K562 (cell line): Measurements from ENCODE around the gene TGOLN2. TPM values are rescaled to one million over a fixed set of nuclear protein-coding genes. Genes with fewer than 3 reads are reported as not detected.

Source experiments
- ATF3 ChIP-seq, 2 experiments: fragments of 450-650 bp in 1 of 2; sonication (generic) in 1 of 2; formaldehyde crosslinking in 1 of 2; IDR thresholded peaks in 1 of 2; conservative IDR thresholded peaks in 1 of 2; 2 replicates each; pipeline versions ENCODE4 v1.6.1 to v1.8.1; 2016 to 2023; ENCODE audit warnings: mild to moderate bottlenecking in 2 of 2, moderate library complexity in 2 of 2, inconsistent platforms in 1 of 2, missing genetic modification reagents in 1 of 2
- CBFA2T3 ChIP-seq: fragments of 450-650 bp; IDR thresholded peaks from 2 replicates; pipeline ENCODE4 v1.6.1; 2017
- CBX3 ChIP-seq, 2 experiments: IDR thresholded peaks; 1 replicate in 1 of 2; 2 replicates in 1 of 2; pipeline ENCODE4 v1.6.1; 2012; ENCODE audit warnings: inconsistent platforms in 2 of 2, low read length in 2 of 2, borderline replicate concordance in 1 of 2, control low read depth in 1 of 2
- CC2D1A ChIP-seq: fragments of 450-650 bp; IDR thresholded peaks from 2 replicates; pipeline ENCODE4 v1.6.1; 2017; ENCODE audit warnings: mild to moderate bottlenecking
- GTF2A2 ChIP-seq: IDR thresholded peaks from 2 replicates; pipeline ENCODE4 v1.6.1; 2016; ENCODE audit warnings: mild to moderate bottlenecking, missing genetic modification characterization, missing compliant biosample characterization
- HLTF ChIP-seq: fragments of 450-650 bp; IDR thresholded peaks from 2 replicates; pipeline ENCODE4 v1.6.1; 2016
- KAT8 ChIP-seq: fragments of 450-650 bp; IDR thresholded peaks from 2 replicates; pipeline ENCODE4 v1.6.1; 2016; ENCODE audit warnings: low read depth, mild to moderate bottlenecking
- MLLT1 ChIP-seq, 2 experiments: fragments of 450-650 bp; IDR thresholded peaks; 2 replicates each; pipeline ENCODE4 v1.6.1; 2016
- MTA2 ChIP-seq: fragments of 450-650 bp; IDR thresholded peaks from 2 replicates; pipeline ENCODE4 v1.6.1; 2016; ENCODE audit warnings: low read depth
- NBN ChIP-seq: fragments of 450-650 bp; IDR thresholded peaks from 2 replicates; pipeline ENCODE4 v1.6.1; 2016; ENCODE audit warnings: low read depth, mild to moderate bottlenecking
- NCOA1 ChIP-seq: fragments of 450-650 bp; IDR thresholded peaks from 2 replicates; pipeline ENCODE4 v1.6.1; 2016; ENCODE audit warnings: low read depth
- NR0B1 ChIP-seq: fragments of 450-650 bp; IDR thresholded peaks from one replicate; pipeline ENCODE4 v1.6.1; 2018; ENCODE audit warnings: mild to moderate bottlenecking, moderate library complexity; ENCODE audit not compliant: partially characterized antibody
- NR4A1 ChIP-seq, 2 experiments: fragments of 250-450 bp in 1 of 2; fragments of 450-650 bp in 1 of 2; sonication (Bioruptor Pico) in 1 of 2; IDR thresholded peaks; 2 replicates each; pipeline versions ENCODE4 v1.4.0 to v1.6.1; 2016 to 2020; ENCODE audit warnings: mild to moderate bottlenecking in 2 of 2, missing compliant biosample characterization in 1 of 2, missing genetic modification characterization in 1 of 2, moderate library complexity in 1 of 2
- PKNOX1 ChIP-seq: fragments of 450-650 bp; IDR thresholded peaks from 2 replicates; pipeline ENCODE4 v1.6.1; 2016
- PRDM10 ChIP-seq: fragments of 450-650 bp; IDR thresholded peaks from 2 replicates; pipeline ENCODE4 v1.6.1; 2018; ENCODE audit not compliant: partially characterized antibody
- RNF2 ChIP-seq: sonication (generic); IDR thresholded peaks from 2 replicates; pipeline ENCODE4 v1.6.1; 2016
- ZBTB49 ChIP-seq: sonication (generic); formaldehyde crosslinking; IDR thresholded peaks from 2 replicates; pipeline ENCODE4 v1.8.0; 2022; ENCODE audit warnings: missing genetic modification reagents, mild to moderate bottlenecking, borderline replicate concordance
- polyA plus RNA-seq, 8 experiments: library from polyadenylated mRNA; depleted of rRNA in 4 of 8; stranded (reverse) in 5 of 8; unstranded in 3 of 8; fragments of >200 nt; fragmentation: Nextera tagmentation in 2 of 8; fragmentation: Illumina TruSeq in 1 of 8; extraction: Ambion mirVana in 2 of 8; extraction: Trizol in 1 of 8; gene quantifications; 2 replicates each; pipeline versions ENCODE4 v1.2.1 to v1.2.3, GENCODE V29; 2011 to 2014; ENCODE audit warnings: inconsistent platforms in 1 of 8, missing spikeins in 1 of 8
- total RNA-seq, 7 experiments: library from RNA; depleted of rRNA in 6 of 7; stranded (reverse); fragments of >200 nt in 6 of 7; fragmentation: Illumina TruSeq in 2 of 7; extraction: Trizol in 2 of 7; gene quantifications; 2 replicates each; pipeline versions ENCODE4 v1.2.1 to v1.2.3, GENCODE V29; 2011 to 2021; ENCODE audit warnings: low replicate concordance in 1 of 7

TGOLN2 gene
- total and polyA plus RNA-seq, 9 of the 15 experiments (the other 6 are each of a cell fraction or from before 2014, with no cell fraction given) = 13.0 to 66.5 (median 35.9) TPM

- TF ChIP-seq PKNOX1 = peak; percentile 38; the same call in 1 of the 2 replicates
- TF ChIP-seq NBN = peak; percentile 84
- no peak; the same call in 1 of the 2 replicates for TF ChIP-seq ATF3 (IDR thresholded peaks at IDR 0.05)
- TF ChIP-seq ATF3 (CRISPR knock-in tag; conservative IDR thresholded peaks at IDR 0.05) = no peak
- no peak for TF ChIP-seq MLLT1 (IDR thresholded peaks at IDR 0.05)
- TF ChIP-seq NR0B1 = no peak
- TF ChIP-seq HLTF = peak; percentile 71; the same call in 1 of the 2 replicates
- TF ChIP-seq MTA2 = peak; percentile 74
- TF ChIP-seq ZBTB49 (CRISPR knock-in tag) = no peak
- TF ChIP-seq CBX3 (IDR thresholded peaks at IDR 0.05; ENCODE audit: borderline replicate concordance in 1 of 2, low read length in 2 of 2) = peak in 1 of 2 experiments; percentile 33; a peak in 1 of 3 replicates
- TF ChIP-seq CBFA2T3 = peak; percentile 94
- TF ChIP-seq RNF2 = no peak; the same call in 1 of the 2 replicates
- peak; percentile 41 for TF ChIP-seq PRDM10
- no peak for TF ChIP-seq NR4A1 (CRISPR knock-in tag; IDR thresholded peaks at IDR 0.05)
- TF ChIP-seq NR4A1 (tag; IDR thresholded peaks at IDR 0.05) = no peak
- no peak for TF ChIP-seq GTF2A2 (tag)
- peak; percentile 41; the same call in 1 of the 2 replicates for TF ChIP-seq NCOA1
- TF ChIP-seq CC2D1A = peak; percentile 68; the same call in 1 of the 2 replicates
- TF ChIP-seq KAT8 = no peak; the same call in 1 of the 2 replicates
Observed at GRCh38 chr2:85329181-85329651, 1.4 kb upstream of the TGOLN2 start (continued).
